GM23338 (cell line): ENCODE data around the gene HNRNPL. TPM values are rescaled to one million over a fixed set of nuclear protein-coding genes. Genes with fewer than 3 reads are reported as not detected.

ENCODE experiments used
- ATAC-seq: fragments of 200-7000 bp; cut with Tn5 transposase; 3 replicates; pipeline ENCODE4 v1.9.1; 2020
- DNase-seq: peaks from one replicate; pipeline ENCODE4 v3.0.0-alpha.2; 2015; ENCODE audit warnings: low spot score
- H2AFZ ChIP-seq: fragments of 200-600 bp; sonication (generic); 2 replicates; pipeline ENCODE4 v1.8.0; 2016; ENCODE audit warnings: antibody characterized with exemption, mild to moderate bottlenecking, moderate library complexity
- H3F3A ChIP-seq: fragments of 200-600 bp; sonication (generic); replicated peaks from 2 replicates; pipeline ENCODE4 v1.8.0; 2017; ENCODE audit warnings: antibody characterized with exemption, mixed run types, low read depth
- H3K27ac ChIP-seq: fragments of 200-600 bp; sonication (generic); 2 replicates; pipeline ENCODE4 v1.6.1; 2016; ENCODE audit warnings: low read depth
- H3K27me3 ChIP-seq: fragments of 200-600 bp; sonication (generic); 2 replicates; pipeline ENCODE4 v1.8.0; 2016; ENCODE audit warnings: mild to moderate bottlenecking, mixed run types, moderate library complexity; ENCODE audit not compliant: insufficient read depth
- H3K36me3 ChIP-seq: fragments of 200-600 bp; sonication (generic); 2 replicates; pipeline ENCODE4 v1.8.0; 2016; ENCODE audit warnings: mild to moderate bottlenecking; ENCODE audit not compliant: insufficient read depth
- H3K4me1 ChIP-seq: fragments of 200-600 bp; sonication (generic); 2 replicates; pipeline ENCODE4 v1.8.0; 2016; ENCODE audit warnings: mild to moderate bottlenecking, moderate library complexity; ENCODE audit not compliant: insufficient read depth
- H3K4me2 ChIP-seq: fragments of 200-600 bp; sonication (generic); 2 replicates; pipeline ENCODE4 v1.7.1; 2017; ENCODE audit warnings: mixed run types
- H3K4me3 ChIP-seq: fragments of 200-600 bp; sonication (generic); 2 replicates; pipeline ENCODE4 v1.6.1; 2016; ENCODE audit warnings: mixed run types
- H3K79me2 ChIP-seq: fragments of 200-600 bp; sonication (generic); replicated peaks from 2 replicates; pipeline ENCODE4 v1.8.0; 2017; ENCODE audit warnings: mild to moderate bottlenecking; ENCODE audit not compliant: insufficient read depth
- H3K9me2 ChIP-seq: fragments of 200-600 bp; sonication (generic); 2 replicates; pipeline ENCODE4 v1.8.0; 2017; ENCODE audit not compliant: insufficient read depth
- H4K20me1 ChIP-seq: fragments of 200-600 bp; sonication (generic); replicated peaks from 2 replicates; pipeline ENCODE4 v1.8.0; 2017; ENCODE audit warnings: mild to moderate bottlenecking; ENCODE audit not compliant: insufficient read depth
- H3K27ac Mint-ChIP-seq: 2 replicates; pipeline ENCODE4 v1.8.0; 2020; ENCODE audit warnings: inconsistent platforms, mild to moderate bottlenecking, moderate library complexity, mixed read lengths
- H3K27me3 Mint-ChIP-seq: 3 replicates; pipeline ENCODE4 v1.8.0; 2022; ENCODE audit warnings: low read depth, mild to moderate bottlenecking, moderate library complexity, mixed read lengths, inconsistent platforms; ENCODE audit not compliant: insufficient read depth, poor library complexity
- H3K36me3 Mint-ChIP-seq: 3 replicates; pipeline ENCODE4 v1.8.0; 2021; ENCODE audit warnings: low read depth, mild to moderate bottlenecking, inconsistent platforms, moderate library complexity, mixed read lengths
- H3K4me1 Mint-ChIP-seq: 3 replicates; pipeline ENCODE4 v1.8.0; 2020; ENCODE audit warnings: mild to moderate bottlenecking, inconsistent platforms, mixed read lengths
- H3K4me3 Mint-ChIP-seq: 3 replicates; pipeline ENCODE4 v1.8.0; 2021; ENCODE audit warnings: moderate library complexity, mild to moderate bottlenecking, inconsistent platforms, mixed read lengths
- H3K9me3 Mint-ChIP-seq: 3 replicates; pipeline ENCODE4 v1.8.0; 2020; ENCODE audit warnings: moderate library complexity, mild to moderate bottlenecking, inconsistent platforms, mixed read lengths
- CREB1 ChIP-seq: fragments of 250-450 bp; sonication (Bioruptor Pico); IDR thresholded peaks from 2 replicates; pipeline ENCODE4 v1.5.0; 2020; ENCODE audit warnings: low read depth, mild to moderate bottlenecking, moderate library complexity
- CTCF ChIP-seq, 2 experiments: fragments of 200-600 bp in 1 of 2; sonication (generic) in 1 of 2; conservative IDR thresholded peaks; 2 replicates each; pipeline versions ENCODE4 v1.5.1 to v1.6.1; 2016 to 2017; ENCODE audit warnings: antibody characterized with exemption in 2 of 2, low read depth in 2 of 2, mild to moderate bottlenecking in 2 of 2, moderate library complexity in 1 of 2
- EZH2phosphoT487 ChIP-seq: fragments of 200-600 bp; sonication (generic); IDR thresholded peaks from one replicate; pipeline ENCODE4 v1.8.1; 2018; ENCODE audit warnings: antibody characterized with exemption; ENCODE audit not compliant: unreplicated experiment
- JUNB ChIP-seq: IDR thresholded peaks from one replicate; pipeline ENCODE4 v1.6.1; 2016; ENCODE audit warnings: antibody characterized with exemption; ENCODE audit not compliant: unreplicated experiment
- NANOG ChIP-seq: IDR thresholded peaks from 2 replicates; pipeline ENCODE4 v1.6.1; 2016; ENCODE audit warnings: antibody characterized with exemption, borderline replicate concordance
- POLR2AphosphoS5 ChIP-seq: IDR thresholded peaks from 2 replicates; pipeline ENCODE4 v1.6.1; 2016; ENCODE audit warnings: antibody characterized with exemption, low read depth
- REST ChIP-seq: IDR thresholded peaks from one replicate; pipeline ENCODE4 v1.6.1; 2018; ENCODE audit warnings: antibody characterized with exemption; ENCODE audit not compliant: unreplicated experiment
- ZNF114 ChIP-seq: fragments of 250-450 bp; sonication (Bioruptor Pico); IDR thresholded peaks from 2 replicates; pipeline ENCODE4 v1.5.0; 2020; ENCODE audit warnings: mild to moderate bottlenecking, moderate library complexity
- ZNF331 ChIP-seq: fragments of 250-450 bp; sonication (Bioruptor Pico); IDR thresholded peaks from 2 replicates; pipeline ENCODE4 v1.5.0; 2020; ENCODE audit warnings: low read depth, mild to moderate bottlenecking, moderate library complexity
- ZNF462 ChIP-seq: fragments of 250-450 bp; sonication (Bioruptor Pico); IDR thresholded peaks from 2 replicates; pipeline ENCODE4 v1.5.0; 2020; ENCODE audit warnings: mild to moderate bottlenecking, moderate library complexity
- polyA plus RNA-seq: library from polyadenylated mRNA; unstranded; fragments of >200 nt; fragmentation: Nextera tagmentation; extraction: Ambion mirVana; gene quantifications from 2 replicates; pipeline ENCODE4 v1.2.1, GENCODE V29; 2016
- total RNA-seq: library from RNA; depleted of rRNA; stranded (reverse); fragments of >200 nt; shearing (Covaris generic); gene quantifications from 2 replicates; pipeline ENCODE4 v1.2.3, GENCODE V29; 2014

Gene HNRNPL
- total and polyA plus RNA-seq, 2 experiments from 2014 or later, result 580 to 664 TPM

- TF ChIP-seq ZNF462 (CRISPR knock-in tag), result no peak
- TF ChIP-seq JUNB, result no peak
- no peak for TF ChIP-seq REST
Measured at GRCh38 chr19:38889803-38890202, 40.0 kb upstream of the HNRNPL start (continued).

GRCh38 chr19:38888876-38889275, 39.1 kb upstream of the HNRNPL start:
- Mint-ChIP-seq H3K36me3 (0 out of 3 replicates have a peak, but pooled peaks cover 3% of the 10 kb centered on the region), H3K4me3 (no peak overlapping the region), H3K27me3 (no peaks in the 10 kb centered on the region), H3K27ac (no peak overlapping the region), H3K4me1 (no peaks in the 10 kb centered on the region; the same call in 2 of the 3 replicates), H3K9me3 (no peaks in the 10 kb centered on the region)
- Histone ChIP-seq H3K4me2 (no peak overlapping the region), H3K36me3 (no peaks in the 10 kb centered on the region), H3K27ac (no peak overlapping the region), H4K20me1 (no peaks in the 10 kb centered on the region), H3F3A (no peaks in the 10 kb centered on the region), H3K9me2 (no peaks in the 10 kb centered on the region), H3K27me3 (no peaks in the 10 kb centered on the region), H3K4me3 (no peak overlapping the region), H3K4me1 (no peaks in the 10 kb centered on the region), H3K79me2 (no peaks in the 10 kb centered on the region), H2AFZ (no peak overlapping the region)
- no peak for ATAC-seq
- DNase-seq, result no peak
- TF ChIP-seq CTCF (conservative IDR thresholded peaks at IDR 0.05; ENCODE audit: low read depth in 2 of 2) (no peak), ZNF331 (no peak), REST (no peak), NANOG (no peak), CREB1 (CRISPR knock-in tag) (no peak), POLR2AphosphoS5 (no peak), EZH2phosphoT487 (no peak), ZNF114 (CRISPR knock-in tag) (no peak)
